ENCODE measurements around the gene GSTM1.
"Not testable (repeated sequence)": the region's sequence is repeated elsewhere in the genome, so short reads cannot be mapped to it uniquely, and the experiment has no call there.

GSTM1 gene

DNA sequence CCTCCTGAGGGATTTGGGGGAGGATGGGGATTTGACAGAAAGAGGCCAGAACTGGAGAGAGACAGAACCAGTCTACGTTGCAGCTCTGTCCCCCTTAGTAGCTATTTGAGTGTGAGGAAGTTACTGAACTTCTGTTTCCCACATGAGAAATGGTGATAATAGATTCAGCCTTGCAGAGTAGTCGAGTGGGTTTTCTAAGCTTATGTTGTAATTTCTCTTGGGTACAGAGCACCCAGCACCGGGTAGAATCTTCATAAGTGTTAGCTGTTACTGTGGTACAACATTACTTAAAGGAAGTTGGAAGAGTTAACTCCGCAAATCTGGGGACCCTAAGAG lies 27.0 kb upstream of the GSTM1 start:
- DNase-seq = not testable (repeated sequence)

GRCh38 chr1:109661391-109661790 lies 26.2 kb upstream of the GSTM1 start:
- no peak for DNase-seq

GRCh38 chr1:109664671-109665070 lies 22.9 kb upstream of the GSTM1 start:
- DNase-seq = no peak

DNA sequence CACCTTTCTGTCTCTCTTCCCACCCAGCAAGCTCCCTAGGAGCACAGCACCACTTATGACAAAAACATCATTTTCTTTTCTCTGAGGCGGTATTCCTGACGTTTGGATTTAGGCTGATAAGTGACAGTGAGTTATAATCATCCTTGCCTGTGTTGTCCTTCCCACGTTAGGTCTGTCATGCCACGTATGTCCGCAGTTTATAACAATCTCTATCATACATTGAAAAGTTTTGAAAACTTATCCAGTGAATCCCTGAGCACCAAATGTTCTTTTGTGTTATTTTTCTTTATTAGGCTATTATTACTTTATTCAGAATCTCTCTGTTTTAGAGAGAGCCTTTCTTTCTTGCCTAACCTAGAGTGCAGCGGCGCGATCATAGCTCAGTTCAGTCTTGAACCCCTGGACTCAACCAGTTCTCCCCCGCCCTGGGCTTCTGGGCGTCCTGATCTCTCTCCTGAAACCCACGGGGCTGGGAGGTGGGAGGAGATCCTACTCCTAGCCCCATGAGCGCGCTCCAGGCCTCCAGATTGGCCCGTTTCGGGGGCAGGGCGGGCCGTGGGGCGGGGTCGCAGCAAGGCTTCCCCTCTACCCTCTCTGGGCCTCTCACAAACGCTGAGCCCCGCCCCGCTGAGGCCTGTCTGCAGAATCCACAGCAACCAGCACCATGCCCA lies 20.0 kb upstream of the GSTM1 start, which contains the start of gene GSTM2:
GSTM2 (plus strand) TSS at position 606 of the 671 bp plus-strand sequence; CDS start at position 665, 59 bp downstream.
- DNase-seq = peak; percentile 79

DNA sequence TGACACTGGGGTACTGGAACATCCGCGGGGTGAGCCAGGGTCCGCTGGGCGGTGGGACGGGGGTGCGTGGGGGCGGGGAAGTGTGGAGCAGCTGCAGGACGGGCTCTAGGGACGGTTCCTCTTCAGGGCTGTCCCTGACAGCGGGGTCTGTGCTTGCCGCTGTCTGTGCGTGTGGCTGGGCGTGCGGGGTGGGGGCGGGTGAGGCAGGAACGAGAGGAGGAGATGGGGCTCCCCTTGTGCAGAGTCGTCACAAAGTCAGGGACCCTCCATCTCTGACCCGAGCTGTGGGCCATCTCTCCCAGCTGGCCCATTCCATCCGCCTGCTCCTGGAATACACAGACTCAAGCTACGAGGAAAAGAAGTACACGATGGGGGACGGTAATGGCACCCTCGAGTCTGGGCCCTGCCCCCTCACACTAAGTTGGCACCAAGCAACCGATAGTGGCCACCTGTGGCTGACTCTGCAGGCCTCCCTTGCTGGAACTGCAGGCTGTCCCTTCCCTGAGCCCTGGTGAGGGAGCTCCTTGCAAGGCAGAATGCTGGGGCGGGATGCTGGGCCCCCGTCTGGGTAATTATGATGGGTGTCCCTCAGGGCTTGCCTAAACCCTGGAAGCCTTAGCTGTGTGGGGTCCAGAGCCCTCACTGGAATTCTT lies 19.4 kb upstream of the GSTM1 start:
- DNase-seq = no peak

- no peak for DNase-seq
Observed at GRCh38 chr1:109669246-109669948, 18.2 kb upstream of the GSTM1 start.

GRCh38 chr1:109669949-109670302 lies 17.7 kb upstream of the GSTM1 start:
- DNase-seq = not testable (repeated sequence)

- DNase-seq = no peak
Observed at GRCh38 chr1:109671067-109671466, 16.6 kb upstream of the GSTM1 start.

DNA sequence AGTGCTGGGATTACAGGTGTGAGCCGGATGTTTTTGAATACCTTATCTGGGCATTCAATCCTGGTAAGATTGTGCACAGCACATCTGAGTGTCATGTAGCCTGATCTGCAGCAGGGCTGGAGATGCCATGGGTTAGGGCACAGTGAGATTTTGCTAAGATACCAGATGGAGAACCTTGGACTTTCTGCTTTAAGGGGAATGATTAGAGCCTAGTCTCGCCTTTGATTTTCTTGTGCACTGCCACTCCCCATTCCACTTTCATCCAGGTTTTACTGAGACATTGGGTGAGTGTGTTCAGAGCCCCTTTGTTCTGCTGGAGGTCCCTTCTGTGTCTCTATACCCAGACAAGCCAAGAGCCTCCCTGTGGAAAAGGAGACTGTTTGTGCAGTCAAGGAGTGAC lies 13.8 kb upstream of the GSTM1 start:
- not testable (repeated sequence) for DNase-seq

DNA sequence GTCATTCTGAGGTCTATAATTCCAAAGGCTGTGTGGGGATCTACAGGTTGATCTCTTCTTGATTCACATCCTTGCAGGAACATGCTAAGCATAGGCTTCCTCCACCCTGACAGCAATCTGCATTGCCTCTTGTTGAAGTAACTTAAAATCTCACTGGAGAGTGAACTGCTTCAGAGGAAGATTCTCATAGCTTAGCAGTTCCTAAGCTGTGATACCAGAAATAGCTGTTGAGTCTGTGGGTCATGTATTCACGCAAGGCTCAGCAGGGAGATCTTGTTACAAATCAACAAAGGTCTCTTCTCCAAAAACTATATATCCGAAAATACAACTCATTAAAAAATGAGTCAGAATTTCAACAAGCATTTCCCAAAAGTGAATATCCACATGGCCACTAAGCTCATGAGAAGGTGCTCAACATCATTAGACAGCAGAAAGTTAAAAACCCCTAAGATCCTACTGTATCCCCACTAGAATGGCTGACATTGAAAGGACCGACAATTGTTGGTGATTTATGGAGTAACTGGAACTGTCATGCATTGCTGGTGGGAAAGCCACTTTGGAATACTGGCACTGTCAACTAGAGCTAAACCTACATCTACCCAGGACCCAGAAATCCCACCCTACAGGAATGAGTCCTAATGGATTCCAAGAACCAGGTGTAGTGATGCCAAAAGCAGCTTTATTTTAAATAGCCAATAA lies 10.8 kb upstream of the GSTM1 start:
- not testable (repeated sequence) for DNase-seq

- DNase-seq = no peak
Observed at GRCh38 chr1:109677459-109677858, 10.2 kb upstream of the GSTM1 start.

DNA sequence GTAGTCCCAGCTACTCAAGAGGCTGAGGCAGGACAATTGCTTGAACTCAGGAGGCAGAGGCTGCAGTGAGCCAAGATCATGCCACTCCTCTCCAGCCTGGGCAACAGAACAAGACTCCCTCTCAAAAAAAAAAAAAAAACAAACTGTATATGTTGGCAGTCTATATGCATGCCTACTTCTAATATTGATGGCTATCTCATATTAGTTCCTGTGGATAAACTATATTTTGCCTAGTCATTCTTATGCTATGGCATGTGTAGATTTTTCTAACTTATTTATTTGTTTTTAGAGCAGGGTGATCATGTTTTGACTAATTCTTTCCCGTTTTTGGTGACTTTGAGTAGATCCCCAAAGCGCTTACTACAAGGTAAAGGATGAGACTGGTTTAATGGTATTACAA lies 9.0 kb upstream of the GSTM1 start:
- DNase-seq = not testable (repeated sequence)

DNA sequence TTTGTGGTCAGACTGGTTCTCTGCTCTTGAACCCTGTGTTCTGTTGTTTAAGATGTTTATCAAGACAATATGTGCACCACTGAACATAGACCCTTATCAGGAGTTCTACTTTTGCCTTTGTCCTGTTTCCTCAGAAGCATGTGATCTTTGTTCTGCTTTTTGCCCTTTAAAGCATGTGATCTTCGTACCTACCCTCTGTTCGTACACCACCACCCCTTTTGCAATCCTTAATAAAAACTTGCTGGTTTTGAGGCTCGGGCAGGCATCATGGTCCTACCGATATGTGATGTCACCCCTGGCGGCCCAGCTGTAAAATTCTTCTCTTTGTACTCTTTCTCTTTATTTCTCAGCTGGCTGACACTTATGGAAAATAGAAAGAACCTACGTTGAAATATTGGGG lies 2.8 kb upstream of the GSTM1 start:
- not testable (repeated sequence) for DNase-seq

DNA sequence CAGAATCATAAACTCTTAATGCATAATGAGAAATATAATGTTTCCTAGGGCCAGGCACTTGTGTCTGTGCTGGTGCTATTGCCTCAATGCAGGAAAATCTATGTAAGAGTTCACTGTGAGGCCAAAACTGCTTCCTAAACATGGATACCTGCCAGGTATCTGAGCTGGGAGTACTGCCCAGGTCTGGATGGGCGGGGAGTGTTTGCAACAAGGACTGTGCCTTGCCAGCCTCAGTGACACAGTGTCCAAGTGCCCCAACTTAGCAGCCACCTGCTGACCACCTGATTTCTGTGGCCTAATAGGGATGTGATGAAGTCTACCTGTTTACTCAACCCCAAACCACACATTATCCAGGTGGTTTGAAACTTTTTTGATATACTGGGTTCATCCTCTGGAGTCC lies 2.2 kb upstream of the GSTM1 start:
- DNase-seq = not testable (repeated sequence)

DNA sequence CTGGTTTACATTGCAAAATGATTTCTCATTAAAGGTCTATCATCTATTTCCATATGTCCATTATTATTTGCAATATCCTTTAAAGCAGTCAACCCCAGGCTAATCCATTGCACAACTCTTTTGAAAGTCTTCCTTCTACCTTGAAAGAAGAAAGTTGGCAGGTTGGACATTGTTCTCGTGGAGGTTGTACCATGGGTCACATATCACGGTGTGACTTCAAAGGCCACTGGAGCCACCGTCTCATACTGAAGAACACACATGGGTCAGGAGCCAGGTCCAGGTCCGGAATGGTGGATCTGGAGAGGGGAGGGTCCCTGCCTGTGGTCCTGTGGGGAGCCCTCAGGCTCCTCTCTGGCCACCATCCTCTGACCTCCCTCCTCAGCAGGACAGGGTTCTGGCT lies 1.7 kb upstream of the GSTM1 start:
- not testable (repeated sequence) for DNase-seq

GRCh38 chr1:109687109-109687508 lies 508 bp upstream of the GSTM1 start:
- DNase-seq = not testable (repeated sequence)

DNA sequence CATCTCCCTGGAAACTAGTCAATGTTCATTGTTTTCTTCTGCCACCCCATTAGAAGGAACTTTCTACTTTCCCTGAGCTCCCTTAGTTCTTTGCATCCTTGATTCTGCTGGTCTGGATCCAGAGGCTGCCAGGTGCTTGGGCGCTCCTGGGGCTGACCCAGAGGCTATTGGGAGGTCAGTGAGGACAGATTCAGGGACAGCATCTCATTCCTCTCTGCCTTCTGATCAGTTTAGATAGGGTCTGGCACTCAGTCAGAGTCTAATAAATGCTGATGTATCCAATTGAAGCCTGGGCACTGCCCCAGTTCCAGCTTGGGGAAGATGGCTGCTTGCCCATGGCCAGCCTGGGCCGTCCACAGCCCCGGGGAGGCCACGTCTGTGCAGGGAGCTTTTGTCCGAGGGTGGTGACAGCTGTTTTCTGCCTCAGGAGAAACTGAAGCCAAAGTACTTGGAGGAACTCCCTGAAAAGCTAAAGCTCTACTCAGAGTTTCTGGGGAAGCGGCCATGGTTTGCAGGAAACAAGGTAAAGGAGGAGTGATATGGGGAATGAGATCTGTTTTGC lies 2.3 kb downstream of the GSTM1 start:
- no peak for DNase-seq

DNA sequence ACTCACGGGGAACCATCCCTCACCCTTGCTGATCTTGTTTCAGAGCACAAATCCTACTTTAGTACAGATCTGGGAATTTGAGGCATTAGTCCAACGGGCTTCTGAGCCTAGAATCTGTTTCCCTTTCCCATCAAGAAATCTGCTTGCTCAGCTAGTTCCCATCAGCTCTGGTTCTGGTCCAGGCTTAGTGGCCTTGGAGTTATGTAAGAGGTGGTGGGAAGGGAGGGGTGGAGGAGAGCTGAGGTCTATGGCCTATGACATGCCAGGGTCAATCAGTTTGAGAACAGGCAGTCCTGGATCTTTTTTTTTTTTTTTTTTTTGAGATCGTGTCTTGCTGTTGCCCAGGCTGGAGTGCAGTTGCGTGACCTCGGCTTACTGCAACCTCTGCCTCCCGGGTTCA lies 4.1 kb downstream of the GSTM1 start:
- no peak for DNase-seq

- not testable (repeated sequence) for DNase-seq
Observed at GRCh38 chr1:109694400-109694799, 6.8 kb downstream of the GSTM1 start.

DNA sequence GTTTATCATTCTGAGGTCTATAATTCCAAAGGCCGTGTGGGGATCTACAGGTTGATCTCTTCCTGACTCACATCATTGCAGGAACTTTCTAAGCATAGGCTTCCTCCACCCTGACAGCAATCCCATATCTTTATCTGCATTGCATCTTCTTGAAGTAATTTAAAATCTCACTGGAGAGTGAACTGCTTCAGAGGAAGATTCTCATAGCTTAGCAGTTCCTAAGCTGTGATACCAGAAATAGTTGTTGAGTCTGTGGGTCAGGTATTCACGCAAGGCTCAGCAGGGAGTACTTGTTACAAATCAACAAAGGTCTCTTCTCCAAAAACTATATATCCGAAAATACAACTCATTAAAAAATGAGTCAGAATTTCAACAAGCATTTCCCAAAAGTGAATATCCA lies 7.5 kb downstream of the GSTM1 start:
- DNase-seq = not testable (repeated sequence)

- no peak for DNase-seq
Observed at GRCh38 chr1:109697066-109697465, 9.4 kb downstream of the GSTM1 start.

GRCh38 chr1:109697861-109698260 lies 10.2 kb downstream of the GSTM1 start:
- not testable (repeated sequence) for DNase-seq

- DNase-seq = not testable (repeated sequence)
Observed at GRCh38 chr1:109702940-109703339, 15.3 kb downstream of the GSTM1 start.

Data from activated CD4-positive, alpha-beta T cell treated with anti-CD3 and anti-CD28 coated beads, Interleukin-2, amount 50 U/mL, for 4 hours (primary cell).